Measurements from ENCODE around the gene PPP1R14B.

Gene PPP1R14B

GRCh38 chr11:64256300-64256699 lies 9.6 kb upstream of the PPP1R14B start:
- H3K4me3 ChIP-seq (ENCODE audit: low read depth, low read length) = no peak overlapping the region
- no peak for DNase-seq (ENCODE audit: low read depth)
- TF ChIP-seq MAX (IDR thresholded peaks at IDR 0.05; ENCODE audit: low read depth, low read length) (no peak), MYC (IDR thresholded peaks at IDR 0.05; ENCODE audit: low read depth, low read length) (no peak), CTCF (IDR thresholded peaks at IDR 0.05; ENCODE audit: low read depth, low read length) (no peak), POLR2A (IDR thresholded peaks at IDR 0.05; ENCODE audit: extremely low read depth, insufficient read length) (no peak)

GRCh38 chr11:64255135-64256128 lies 8.7 kb upstream of the PPP1R14B start:
- no peak for DNase-seq (ENCODE audit: low read depth)
- H3K4me3 ChIP-seq (ENCODE audit: low read depth, low read length) = no peak overlapping the region
- TF ChIP-seq POLR2A (IDR thresholded peaks at IDR 0.05; ENCODE audit: extremely low read depth, insufficient read length) (no peak), MAX (IDR thresholded peaks at IDR 0.05; ENCODE audit: low read depth, low read length) (no peak), CTCF (IDR thresholded peaks at IDR 0.05; ENCODE audit: low read depth, low read length) (no peak), MYC (IDR thresholded peaks at IDR 0.05; ENCODE audit: low read depth, low read length) (no peak)

- DNase-seq (ENCODE audit: low read depth) = no peak
- H3K4me3 ChIP-seq (ENCODE audit: low read depth, low read length) = no peak overlapping the region
- TF ChIP-seq POLR2A (IDR thresholded peaks at IDR 0.05; ENCODE audit: extremely low read depth, insufficient read length) (no peak), MYC (IDR thresholded peaks at IDR 0.05; ENCODE audit: low read depth, low read length) (no peak), CTCF (IDR thresholded peaks at IDR 0.05; ENCODE audit: low read depth, low read length) (no peak), MAX (IDR thresholded peaks at IDR 0.05; ENCODE audit: low read depth, low read length) (no peak)
Observed at GRCh38 chr11:64254326-64254725, 7.6 kb upstream of the PPP1R14B start.

GRCh38 chr11:64253481-64253880 lies 6.7 kb upstream of the PPP1R14B start:
- TF ChIP-seq MYC (IDR thresholded peaks at IDR 0.05; ENCODE audit: low read depth, low read length) = no peak
- TF ChIP-seq CTCF (IDR thresholded peaks at IDR 0.05; ENCODE audit: low read depth, low read length) = no peak
- TF ChIP-seq MAX (IDR thresholded peaks at IDR 0.05; ENCODE audit: low read depth, low read length) = no peak
- no peak overlapping the region for H3K4me3 ChIP-seq (ENCODE audit: low read depth, low read length)
- no peak for DNase-seq (ENCODE audit: low read depth)

- no peak overlapping the region for H3K4me3 ChIP-seq (ENCODE audit: low read depth, low read length)
- TF ChIP-seq MAX (IDR thresholded peaks at IDR 0.05; ENCODE audit: low read depth, low read length) (no peak), MYC (IDR thresholded peaks at IDR 0.05; ENCODE audit: low read depth, low read length) (no peak), CTCF (IDR thresholded peaks at IDR 0.05; ENCODE audit: low read depth, low read length) (no peak), POLR2A (IDR thresholded peaks at IDR 0.05; ENCODE audit: extremely low read depth, insufficient read length) (no peak)
- no peak for DNase-seq (ENCODE audit: low read depth)
Observed at GRCh38 chr11:64253043-64253442, 6.3 kb upstream of the PPP1R14B start.

Measured in NB4 (cell line).